Activated CD4-positive, alpha-beta T cell treated with anti-CD3 and anti-CD28 coated beads, Interleukin-10, Interleukin-2, amounts not matched to agents 100 ng/mL and 50 ng/mL, durations not matched to agents 16 hours and 8 hours (primary cell): ENCODE results near the gene PDE6G.

Source experiments
- DNase-seq: peaks from one replicate; pipeline ENCODE4 v3.0.0-alpha.2; 2020

The PDE6G gene

GRCh38 chr17:81656118-81656743 is at the start of gene PDE6G:
TSS of gene PDE6G (minus strand) at chr17:81656542. CDS start at chr17:81653305, 3,237 bp downstream.
- DNase-seq: no peak

DNA sequence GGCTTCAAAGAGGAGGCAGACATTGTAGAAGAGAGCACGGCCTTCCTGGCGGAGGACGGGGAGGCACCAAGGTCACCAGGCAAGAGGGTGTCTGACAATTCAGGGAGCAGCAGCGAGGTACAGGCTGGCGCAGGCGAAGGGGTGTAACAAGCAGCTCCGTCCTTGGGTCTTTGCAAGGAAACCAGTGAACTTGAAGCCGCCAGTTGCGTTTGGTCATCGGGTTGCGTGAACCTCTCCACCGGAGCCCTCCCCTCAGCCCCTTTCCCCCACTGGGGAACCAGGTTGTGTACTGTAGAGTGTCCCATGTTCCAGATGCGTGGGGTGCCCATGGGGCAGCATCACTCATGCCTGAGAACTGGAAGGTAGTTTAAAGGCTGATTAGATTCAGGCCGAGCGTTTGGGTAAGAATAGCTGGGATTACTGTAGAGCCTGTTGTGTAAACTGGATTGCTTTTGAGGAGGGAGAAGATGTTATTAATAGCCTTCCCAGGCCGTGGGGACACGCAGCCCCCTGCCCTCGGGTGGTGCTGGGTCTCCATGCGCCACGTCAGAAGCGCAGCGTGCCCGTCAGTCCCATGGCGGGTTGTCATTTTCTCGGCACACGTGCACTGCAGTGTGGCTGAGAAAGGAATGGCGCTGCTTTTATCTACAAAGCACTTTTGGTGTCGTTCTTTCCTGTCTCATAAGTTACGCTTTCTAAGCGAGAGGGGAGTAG is 49.3 kb upstream of the PDE6G start:
- no peak for DNase-seq

- no peak for DNase-seq
Observed at GRCh38 chr17:81703747-81704654, 47.7 kb upstream of the PDE6G start.

DNA sequence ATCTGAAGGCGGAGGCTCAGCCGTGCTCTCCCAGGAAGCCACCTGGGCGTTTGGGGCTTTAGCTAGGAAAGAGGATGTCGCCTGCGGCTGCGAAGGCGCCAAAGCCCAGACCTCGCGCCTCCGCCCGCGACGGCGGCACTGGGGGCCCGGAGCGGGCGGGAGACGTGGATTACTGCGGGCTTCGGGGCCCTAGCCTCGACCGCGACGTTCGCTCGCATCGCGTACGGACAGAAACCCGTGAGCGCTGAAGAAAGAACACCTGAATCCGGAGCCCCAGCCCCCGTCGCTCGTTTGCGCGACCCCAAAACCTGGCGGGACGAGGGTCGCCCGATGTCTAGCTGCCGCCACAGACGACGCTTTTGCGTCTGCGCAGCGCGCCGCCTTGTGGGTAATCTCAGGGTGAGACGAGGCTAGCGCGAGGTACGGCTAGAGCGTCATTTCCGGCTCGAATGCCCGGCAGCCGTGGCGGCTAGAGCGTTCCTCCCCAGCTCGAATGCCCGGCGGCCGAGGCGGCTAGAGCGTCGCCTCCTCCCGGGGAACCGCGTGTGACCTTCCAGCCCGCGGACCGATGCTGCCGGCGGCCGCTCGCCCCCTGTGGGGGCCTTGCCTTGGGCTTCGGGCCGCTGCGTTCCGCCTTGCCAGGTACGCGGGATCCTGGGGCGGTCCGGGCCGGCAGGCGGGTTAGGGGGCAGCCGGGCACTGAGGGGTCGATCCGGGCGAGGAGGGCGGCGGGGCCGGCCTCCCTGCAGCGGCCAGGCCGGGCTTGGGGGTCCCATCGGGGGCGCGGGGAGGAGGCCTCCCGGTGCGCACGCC is 46.8 kb upstream of the PDE6G start, which contains the start of gene MRPL12:
Gene MRPL12 (plus strand): TSS at position 434 of the 813 bp plus-strand sequence. CDS start 135 bp downstream, at position 569.
- DNase-seq: peak; percentile 95

GRCh38 chr17:81701288-81702071 is 45.1 kb upstream of the PDE6G start:
- peak; percentile 46 for DNase-seq

GRCh38 chr17:81700353-81701287 is 44.3 kb upstream of the PDE6G start:
- DNase-seq: no peak

- no peak for DNase-seq
Observed at GRCh38 chr17:81697261-81698044, 41.1 kb upstream of the PDE6G start.

- DNase-seq: no peak
Observed at GRCh38 chr17:81696218-81696941, 40.0 kb upstream of the PDE6G start.

DNA sequence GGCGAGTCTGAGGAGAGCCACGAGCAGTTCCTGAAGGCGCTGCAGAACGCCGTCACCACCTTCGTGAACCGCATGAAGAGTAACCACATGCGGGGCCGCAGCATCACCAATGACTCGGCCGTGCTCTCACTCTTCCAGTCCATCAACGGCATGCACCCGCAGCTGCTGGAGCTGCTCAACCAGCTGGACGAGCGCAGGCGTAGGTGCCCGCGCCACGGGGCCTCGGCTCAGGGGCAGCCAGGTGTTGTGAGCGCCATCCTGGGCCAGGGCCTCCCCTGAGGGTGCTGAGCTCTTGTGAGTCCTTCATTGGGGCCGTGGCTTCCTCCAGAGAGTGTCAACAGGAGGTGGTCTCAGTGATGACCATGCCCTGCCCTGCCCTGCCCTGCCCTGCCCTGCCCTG is 39.5 kb upstream of the PDE6G start:
- DNase-seq: no peak

- DNase-seq: no peak
Observed at GRCh38 chr17:81695211-81695610, 38.9 kb upstream of the PDE6G start.

- DNase-seq: no peak
Observed at GRCh38 chr17:81694810-81695209, 38.5 kb upstream of the PDE6G start.

GRCh38 chr17:81693509-81694210 is 37.3 kb upstream of the PDE6G start:
- no peak for DNase-seq

DNA sequence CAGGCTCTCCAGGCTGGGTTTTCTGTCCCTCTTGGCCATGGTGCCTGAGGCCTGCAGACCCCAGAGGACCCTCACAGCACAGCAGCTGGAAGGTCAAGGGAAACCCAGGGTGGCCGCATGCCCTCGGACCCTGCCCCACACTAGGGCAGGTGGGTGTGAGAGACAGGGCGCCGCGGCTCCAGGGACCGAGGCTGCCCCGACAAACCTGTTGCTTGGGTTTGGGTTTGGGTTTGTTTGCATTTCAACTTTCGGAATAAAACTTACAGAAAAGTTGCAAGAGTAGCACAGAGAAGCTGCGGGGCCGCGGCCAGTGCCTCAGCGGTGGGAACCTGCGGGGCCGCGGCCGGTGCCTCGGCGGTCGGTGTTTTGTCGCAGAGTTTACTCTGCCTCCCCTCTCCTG is 35.3 kb upstream of the PDE6G start:
- no peak for DNase-seq

DNA sequence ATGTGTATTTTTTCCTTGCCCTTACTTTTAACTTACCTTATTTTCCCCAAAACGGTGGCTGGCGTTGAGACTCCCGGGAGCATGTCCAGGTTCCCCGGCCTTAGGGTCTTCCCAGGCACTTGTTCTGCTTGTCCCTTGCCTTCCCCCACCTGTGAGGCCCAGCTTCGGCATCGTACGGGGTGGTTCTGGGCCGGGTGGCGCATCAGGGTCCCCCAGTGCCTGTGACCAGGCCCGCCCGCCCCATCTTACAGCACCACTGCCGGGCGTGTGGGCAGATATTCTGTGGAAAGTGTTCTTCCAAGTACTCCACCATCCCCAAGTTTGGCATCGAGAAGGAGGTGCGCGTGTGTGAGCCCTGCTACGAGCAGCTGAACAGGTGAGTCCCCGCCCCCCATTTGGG is 34.9 kb upstream of the PDE6G start:
- DNase-seq: no peak

GRCh38 chr17:81690549-81690948 is 34.2 kb upstream of the PDE6G start:
- no peak for DNase-seq

GRCh38 chr17:81690066-81690465 is 33.7 kb upstream of the PDE6G start:
- no peak for DNase-seq

DNA sequence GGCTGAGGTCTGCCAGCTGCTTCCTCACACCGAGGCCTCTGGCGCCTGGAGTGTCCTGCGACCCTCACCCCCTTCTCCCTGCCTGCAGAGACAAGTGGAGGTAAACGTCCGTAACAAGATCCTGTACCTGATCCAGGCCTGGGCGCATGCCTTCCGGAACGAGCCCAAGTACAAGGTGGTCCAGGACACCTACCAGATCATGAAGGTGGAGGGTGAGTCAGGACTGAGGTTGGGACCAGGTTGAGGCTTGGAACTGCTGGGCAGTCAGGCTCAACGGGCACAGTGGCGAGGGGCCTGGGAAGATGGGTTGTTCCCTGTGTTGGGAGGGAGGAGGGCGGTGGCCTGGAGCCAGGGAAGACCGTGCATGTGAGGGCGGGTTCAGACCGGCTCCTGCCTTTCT is 32.3 kb upstream of the PDE6G start:
- DNase-seq: no peak

- no peak for DNase-seq
Observed at GRCh38 chr17:81687770-81688541, 31.6 kb upstream of the PDE6G start.
